Measurements from ENCODE around the gene DGKD.

The DGKD gene

GRCh38 chr2:233513953-233514655 is 159.8 kb downstream of the DGKD start:
- no peak for DNase-seq

- DNase-seq = no peak
Measured at GRCh38 chr2:233519787-233520611, 165.7 kb downstream of the DGKD start.

Measured in NCI-H1105 (cell line).